HG03469 (cell line): Measurements from ENCODE around the gene GPR75.
"Not testable (repeated sequence)": the region's sequence is repeated elsewhere in the genome, so short reads cannot be mapped to it uniquely, and the experiment has no call there.

Experiments used
- ATAC-seq: cut with Tn5 transposase; IDR thresholded peaks from one replicate; pipeline ENCODE4 v1.9.1; 2021; ENCODE audit warnings: mild to moderate bottlenecking, moderate library complexity, moderate number of reproducible peaks; ENCODE audit not compliant: unreplicated experiment

Gene GPR75

DNA sequence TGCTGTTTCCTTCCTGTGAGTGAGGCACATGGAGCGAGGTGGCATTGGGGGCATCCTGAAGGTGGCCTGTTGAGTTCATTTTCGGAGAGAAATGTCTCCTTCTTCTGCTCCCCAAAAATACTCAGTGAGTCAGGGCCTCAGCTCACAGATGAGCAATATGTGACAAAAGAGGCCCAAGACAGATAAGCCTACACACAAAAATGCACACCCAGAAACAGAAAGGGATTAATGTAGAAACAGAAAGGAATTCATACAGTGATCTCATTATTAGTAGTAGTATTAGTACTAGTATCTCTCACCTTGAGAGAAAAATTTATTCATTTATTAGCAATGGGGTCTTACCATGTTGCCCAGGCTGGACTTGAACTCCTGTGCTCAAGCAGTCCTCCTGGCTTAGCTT, 5.1 kb downstream of the GPR75 start:
- ATAC-seq, result no peak

DNA sequence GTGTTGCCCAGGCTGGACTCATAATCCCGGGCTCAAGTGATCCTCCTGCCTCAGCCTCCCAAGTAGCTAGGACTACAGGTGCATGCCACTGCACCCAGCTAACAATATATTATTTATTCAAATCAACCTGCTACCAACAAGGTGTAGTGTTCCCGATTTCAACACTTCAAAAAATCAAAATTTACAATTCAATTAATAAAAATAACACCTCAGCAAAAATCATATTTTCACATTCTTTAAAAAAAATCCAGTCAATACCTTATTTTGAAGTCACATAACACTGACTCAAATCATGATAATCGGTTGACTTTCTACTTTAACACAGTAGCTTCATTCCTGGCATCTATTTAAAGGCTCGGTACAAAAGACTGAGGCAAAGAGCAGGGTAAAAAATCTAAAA, 7.2 kb downstream of the GPR75 start:
- ATAC-seq, result no peak

DNA sequence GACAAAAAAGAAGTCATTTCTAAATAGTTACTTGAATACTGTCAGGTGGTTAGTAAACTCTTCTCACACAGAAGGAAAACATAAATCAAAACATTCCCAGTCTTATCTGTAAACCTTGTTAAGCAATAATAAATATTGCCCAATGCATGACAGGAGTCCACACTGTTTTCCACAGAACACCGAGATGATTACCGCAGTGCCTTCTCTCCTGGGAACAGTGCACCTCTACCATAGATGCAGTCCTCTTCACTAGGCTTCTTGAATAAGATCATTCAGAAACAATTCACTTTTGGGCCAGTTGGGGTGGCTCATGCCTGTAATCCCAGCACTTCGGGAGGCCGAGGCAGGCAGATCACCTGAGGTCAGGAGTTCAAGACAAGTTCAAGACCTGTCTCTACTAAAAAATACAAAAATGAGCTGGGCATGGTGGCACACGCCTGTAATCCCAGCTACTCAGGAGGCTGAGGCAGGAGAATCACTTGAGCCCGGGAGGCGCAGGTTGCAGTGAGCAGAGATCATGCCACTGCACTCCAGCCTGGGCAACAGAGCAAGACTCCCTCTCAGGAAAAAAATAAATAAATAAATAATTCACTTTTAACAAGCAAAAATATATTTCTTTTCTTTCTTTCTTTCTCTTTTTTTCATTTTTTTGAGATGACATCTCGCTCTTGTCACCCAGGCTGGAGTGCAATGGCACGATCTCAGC, 8.6 kb downstream of the GPR75 start:
- not testable (repeated sequence) for ATAC-seq

DNA sequence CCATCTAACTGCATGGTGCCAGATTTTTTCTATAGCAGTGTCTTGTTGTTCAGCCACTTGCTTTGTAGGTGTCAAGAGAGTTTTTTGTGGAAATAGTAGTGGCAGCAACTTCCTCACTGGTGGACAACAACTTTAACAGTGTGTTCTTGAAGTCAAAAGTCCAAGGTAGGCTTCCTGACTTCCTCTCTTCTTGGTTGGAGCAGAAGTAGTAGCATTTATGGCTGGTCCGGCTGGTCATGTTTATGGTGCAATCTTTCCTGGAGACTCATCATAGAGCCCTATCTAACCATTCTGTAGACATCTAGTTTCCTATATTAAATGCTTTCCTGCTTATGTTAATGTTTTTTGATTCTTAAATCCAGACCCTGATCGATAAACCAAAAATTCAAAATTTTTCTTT, 11.7 kb downstream of the GPR75 start:
- ATAC-seq, result no peak

DNA sequence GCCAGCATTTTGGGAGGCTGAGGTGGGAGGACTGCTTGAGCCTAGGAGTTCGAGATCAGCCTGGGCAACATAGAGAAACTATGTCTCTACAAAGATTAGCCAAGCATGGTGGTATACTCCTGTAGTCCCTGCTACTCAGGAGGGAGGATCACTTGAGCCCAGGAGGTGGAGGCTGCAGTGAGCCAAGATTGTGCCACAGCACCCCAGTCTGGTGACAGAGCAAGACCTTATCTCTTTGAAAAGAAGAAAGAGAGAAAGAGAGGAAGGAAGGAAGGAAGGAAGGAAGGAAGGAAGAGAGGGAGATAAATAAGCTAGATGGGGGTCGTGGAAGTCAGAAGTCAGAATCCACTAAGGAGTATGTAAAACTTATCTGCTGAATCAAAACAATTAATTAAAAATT, 16.2 kb downstream of the GPR75 start:
- no peak for ATAC-seq

DNA sequence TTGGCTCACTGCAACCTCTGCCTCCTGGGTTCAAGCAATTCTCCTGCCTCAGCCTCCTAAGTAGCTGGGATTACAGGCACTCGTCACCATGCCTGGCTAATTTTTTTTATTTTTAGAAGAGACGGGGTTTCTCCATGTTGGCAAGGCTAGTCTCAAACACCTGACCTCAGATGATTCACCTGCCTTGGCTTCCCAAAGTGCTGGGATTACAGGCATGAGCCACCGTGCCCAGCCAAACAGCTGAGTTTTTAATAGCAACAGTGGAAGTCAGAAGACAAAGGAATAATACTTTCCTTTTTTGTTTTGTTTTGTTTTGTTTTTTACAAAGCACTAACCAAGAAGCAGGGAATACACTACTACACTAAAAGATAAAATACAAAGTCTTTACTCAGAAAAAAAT, 16.9 kb downstream of the GPR75 start:
- ATAC-seq, result no peak

DNA sequence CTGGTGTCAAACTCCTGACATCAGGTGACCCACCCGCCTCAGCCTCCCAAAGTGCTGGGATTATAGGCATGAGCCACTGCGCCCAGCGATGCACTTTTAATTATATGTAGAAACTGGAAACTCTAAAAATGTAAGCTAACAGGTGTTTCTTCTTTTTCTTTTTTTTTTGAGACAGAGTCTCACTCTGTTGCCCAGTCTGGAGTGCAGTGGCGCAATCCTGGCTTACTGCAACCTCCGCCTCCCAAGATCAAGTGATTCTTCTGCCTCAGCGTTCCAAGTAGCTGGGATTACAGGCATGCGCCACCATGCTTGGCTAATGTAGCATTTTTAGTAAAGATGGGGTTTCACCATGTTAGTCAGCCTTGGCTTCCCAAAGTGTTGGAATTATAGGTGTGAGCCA, 18.1 kb downstream of the GPR75 start:
- ATAC-seq, result not testable (repeated sequence)

DNA sequence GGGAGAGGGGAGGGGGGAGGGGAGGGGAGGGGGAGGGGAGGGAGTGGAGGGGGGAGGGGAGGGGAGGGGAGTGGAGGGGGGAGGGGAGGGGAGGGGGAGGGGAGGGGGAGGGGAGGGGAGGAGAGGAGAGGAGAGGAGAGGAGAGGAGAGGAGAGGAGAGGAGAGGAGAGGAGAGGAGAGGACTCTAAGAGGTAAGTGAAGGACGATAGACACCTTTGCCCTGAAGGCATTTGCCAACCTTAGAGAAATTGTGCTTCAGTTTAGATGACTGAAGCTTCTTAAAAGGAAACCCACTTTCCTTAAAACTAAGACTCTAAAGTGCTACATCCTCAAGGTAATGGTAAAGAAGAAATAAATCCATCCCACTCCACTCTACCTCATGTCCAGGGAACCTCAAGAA, 19.2 kb downstream of the GPR75 start:
- ATAC-seq, result no peak

DNA sequence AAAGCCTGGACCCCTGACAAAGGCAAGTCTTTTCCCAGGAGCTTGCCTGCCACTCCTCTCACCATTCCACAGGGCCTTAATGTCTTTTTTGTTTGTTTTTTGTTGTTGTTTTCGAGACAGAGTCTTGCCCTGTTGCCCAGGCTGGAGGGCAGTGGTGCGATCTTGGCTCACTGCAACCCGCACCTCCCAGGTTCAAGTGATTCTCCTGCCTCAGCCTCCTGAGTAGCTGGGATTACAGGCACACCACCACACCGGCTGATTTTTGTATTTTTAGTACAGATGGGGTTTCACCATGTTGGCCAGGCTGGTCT, 29.8 kb downstream of the GPR75 start:
- ATAC-seq, result not testable (repeated sequence)

DNA sequence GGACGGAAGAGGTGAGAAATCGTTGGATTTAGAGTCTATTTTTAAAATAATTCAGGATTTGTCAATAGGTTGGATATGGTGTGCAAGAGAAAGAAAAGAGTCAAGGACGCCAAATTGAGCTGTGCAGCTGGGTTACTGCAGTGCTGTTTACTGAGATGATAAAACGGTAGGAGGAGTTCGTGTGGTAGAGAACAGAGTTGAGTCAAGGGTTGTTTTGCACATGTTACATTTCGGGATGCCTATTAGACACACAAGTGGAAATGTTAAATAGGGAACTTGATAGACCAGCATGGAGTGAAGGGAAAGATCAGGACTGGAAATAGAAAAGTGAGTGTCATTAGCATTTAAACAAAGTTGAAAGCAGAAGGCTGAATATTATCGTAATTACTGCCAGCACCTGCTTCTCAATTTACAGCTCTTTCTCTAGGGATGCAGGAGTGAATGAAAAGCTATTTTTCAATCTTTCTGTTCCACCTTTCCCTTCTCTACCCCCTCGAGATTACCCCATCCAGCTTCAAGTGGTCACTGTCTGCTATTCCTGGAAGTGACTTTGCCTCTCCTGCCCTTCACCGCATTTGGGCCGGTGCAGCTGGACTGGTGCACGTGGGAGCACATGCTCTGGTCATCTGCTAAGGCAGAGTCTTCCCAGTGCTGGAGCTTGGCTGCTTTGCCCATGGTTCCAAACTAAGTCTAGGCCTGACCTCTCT, 30.3 kb downstream of the GPR75 start:
- ATAC-seq, result no peak

DNA sequence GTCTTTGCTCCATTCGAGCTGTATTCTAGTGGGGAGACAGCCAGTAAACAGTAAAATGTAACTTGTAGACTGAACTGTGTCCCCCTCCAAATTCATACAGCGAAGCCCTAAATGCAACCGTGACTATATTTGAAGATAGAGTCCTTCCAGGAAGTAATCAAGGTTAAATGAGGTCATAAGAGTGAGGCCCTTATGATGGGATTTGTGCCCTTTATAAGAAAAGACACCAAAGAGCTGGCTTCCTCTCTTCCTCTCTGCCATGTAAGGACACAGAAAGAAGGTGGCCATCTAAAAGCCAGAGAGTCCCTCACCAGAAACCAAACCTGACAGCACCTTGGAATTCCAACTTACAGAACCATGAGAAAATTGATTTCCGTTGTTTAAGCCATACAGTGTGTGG, 31.4 kb downstream of the GPR75 start:
- ATAC-seq, result no peak

DNA sequence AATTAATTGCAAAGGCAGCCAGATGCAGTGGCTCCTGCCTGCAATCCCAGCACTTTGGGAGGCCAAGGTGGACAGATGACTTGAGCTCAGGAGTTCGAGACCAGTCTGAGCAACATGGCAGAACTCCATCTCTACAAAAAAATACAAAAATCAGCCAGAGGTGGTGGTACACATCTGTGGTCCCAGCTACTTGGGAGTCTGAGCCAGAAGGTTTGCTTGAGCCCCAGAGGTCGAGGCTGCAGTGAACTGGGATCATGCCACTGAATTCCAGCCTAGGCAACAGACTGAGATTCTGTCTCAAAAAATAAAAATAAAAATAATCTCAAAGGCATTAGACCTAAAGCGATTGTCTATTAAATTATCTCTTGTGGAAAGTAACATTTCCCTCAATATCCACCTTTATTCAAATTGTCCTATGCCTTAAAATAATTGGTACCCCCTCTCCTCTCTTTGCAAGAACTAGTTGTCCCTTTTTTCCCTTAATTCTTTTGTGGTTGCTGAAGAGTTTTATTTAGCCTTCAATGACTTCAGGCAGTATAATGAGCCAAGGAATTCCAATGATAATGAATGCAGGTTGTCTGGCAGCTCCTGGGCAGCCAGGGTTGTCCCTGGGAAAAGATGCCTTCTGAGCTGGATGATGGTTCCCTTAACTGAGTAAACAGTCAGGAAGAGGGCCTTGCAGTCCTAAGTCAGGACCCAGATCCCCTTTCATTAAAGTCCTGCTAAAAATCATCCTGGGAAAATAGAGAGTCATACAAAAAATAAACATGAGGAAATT, 32.2 kb downstream of the GPR75 start:
- ATAC-seq, result no peak

DNA sequence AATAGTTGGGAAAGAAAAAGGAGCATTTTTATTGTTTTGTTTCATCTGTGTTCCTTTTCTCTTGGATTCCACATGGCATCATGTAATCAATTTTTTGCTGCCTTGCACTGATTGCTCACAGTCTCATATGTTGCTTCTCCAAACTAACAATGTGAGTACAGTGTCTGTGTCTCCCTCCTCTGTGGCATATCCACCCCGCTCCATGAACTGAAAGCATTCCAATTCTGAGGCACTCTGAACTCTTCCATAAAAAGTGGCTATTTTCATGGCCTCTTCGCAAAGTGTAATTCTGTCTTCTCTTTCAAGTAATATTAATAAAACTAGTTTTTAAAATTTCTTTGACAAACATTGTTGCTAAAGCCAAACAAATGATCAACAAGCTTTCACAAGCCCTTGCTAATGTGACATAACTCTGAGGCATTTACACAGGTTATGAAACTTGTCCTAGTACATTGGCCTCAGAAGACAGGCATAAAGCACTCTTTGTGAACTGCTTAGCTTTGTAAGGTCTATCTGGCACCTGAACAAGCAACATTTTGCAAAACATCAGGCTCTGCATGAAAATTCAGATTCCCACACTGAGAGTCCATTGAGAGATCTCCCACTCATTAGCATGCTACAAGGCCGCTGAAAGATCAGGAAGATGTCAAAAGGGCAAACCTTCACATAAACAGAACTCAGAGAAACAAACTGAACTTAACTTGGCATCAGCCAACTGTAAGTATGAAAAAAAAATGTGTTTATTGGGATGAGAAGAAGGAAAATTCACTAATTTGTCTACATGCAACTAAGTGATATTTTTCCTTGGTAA, 33.0 kb downstream of the GPR75 start:
- ATAC-seq, result no peak

DNA sequence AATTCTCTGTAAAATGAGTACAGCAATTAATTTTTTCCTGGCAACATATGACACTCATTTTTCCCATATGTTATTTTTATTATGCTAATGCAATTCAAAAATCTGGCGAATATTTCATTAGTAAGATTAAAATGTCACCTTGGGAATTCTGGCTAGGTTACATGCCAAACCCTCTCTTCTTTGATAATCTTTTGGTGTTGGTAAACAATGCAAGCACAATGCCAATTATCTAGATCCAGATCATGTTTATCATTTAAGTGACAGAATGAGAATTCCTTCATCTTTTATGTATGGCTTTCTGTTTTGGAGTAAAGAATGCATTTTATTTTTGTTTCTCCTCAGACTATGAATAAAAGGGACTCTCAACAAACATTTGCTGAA, 33.7 kb downstream of the GPR75 start:
- ATAC-seq, result no peak

DNA sequence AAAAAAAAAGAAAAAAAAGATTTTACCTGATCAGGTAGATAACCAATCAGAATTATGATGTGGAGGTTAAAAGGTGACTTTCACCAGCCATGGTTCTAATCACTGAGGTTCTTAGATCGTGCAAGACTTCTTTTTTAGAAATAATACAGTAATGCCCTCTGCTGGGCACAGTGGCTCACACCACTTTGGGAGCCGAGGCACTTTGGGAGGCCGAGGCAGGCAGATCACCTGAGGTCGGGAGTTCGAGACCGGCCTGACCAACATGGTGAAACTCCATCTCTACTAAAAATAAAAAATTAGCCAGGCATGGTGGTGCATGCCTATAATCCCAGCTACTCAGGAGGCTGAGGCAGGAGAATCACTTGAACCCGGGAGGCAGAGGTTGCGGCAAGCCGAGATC, 36.1 kb downstream of the GPR75 start:
- not testable (repeated sequence) for ATAC-seq

DNA sequence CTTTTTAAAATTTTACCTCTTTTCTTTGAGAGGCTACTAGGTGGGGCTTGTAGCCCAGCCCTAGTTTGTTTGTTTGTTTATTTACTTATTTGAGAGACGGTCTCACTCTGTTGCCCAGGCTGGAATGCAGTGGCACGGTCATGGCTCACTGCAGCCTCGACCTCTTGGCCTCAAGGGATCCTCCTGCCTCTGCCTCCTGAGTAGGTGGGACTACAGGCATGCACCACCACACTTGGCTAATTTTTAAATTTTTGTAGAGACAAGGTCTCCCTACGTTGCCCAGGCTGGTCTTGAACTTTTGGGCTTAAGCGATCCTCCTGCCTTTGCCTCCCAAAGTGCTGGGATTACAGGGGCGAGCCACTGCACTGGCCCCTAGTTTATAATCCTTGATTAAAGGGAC, 38.0 kb downstream of the GPR75 start:
- ATAC-seq, result no peak

DNA sequence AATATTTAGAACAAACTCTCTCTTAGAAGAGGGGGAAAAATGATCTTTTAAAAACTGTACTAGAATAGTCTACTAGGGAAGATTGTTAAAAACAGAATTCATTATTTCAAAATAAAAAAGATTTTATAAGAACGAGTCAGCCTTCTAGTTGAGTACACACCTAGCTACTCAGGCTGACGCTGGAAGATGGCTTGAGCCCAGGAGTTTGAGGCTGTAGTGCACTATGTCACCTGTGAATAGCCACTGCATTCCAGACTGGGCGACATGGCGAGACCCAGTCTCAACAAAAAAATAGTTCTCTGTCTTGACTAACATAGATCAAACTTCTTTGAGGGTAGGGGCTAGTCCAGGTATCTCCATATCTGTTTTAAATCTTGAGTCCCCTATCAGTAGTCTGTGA, 39.1 kb downstream of the GPR75 start:
- ATAC-seq, result no peak

DNA sequence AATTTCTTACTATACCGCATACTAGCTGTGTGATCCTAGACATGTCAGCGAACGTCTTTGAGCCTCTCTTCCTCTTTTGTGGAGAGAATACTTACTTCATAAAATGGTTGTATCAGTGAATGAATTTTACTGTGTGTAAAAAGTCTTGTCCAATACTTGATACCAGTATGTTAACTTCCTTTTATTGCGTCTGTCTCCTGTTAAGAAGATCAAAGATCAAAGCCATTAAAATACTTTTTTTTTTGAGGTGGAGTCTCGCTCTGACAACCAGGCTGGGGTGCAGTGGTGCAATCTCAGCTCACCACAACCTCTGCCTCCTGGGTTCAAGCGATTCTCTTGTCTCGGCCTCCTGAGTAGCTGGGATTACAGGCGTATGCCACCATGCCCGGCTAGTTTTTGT, 39.7 kb downstream of the GPR75 start:
- no peak for ATAC-seq

DNA sequence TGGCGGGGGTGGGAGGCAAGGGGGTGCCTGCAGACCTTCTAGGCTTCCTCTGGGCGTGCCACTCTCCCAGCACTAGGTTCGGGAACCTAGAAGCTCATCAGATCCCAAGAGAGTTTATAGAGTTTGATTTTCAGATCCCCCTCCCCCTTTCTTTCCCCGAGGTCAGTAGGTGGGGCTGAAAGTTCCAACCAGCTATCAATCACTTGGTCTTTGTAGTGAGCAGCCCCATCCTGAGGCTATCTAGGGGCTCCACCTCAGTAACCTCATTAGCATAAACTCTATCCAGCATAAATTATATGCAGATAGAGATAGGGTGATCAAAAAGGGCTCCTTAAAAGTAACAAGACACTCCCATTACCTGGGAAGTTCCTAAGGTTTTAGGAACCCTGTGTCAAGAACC, 40.1 kb downstream of the GPR75 start:
- no peak for ATAC-seq

DNA sequence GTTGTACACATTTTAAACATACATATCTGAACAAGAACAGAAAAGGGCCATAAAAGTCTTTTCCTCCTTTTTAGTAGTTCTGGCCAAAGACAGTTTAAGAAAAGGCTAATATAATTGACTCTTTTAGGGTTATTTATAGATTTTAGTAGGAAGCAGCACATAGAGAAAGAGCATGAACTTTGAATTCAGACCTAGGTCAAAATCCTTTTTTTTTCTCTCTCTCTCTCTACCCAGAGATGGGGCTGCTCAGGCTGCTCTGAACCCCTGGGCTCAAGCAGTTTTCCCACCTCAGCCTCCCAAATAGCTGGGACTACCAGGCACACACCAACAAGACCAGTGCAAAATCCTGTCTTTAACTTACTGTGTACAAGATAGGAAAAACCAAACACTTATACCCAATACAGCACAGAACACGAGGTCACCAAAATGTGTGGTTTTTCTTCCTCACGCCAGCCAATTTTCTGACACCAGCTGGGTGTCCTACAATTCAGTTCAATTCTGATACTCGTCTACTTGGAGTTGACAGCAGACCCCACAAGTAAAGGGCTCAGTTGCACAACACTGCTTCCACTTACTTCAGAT, 40.8 kb downstream of the GPR75 start:
- ATAC-seq, result no peak

DNA sequence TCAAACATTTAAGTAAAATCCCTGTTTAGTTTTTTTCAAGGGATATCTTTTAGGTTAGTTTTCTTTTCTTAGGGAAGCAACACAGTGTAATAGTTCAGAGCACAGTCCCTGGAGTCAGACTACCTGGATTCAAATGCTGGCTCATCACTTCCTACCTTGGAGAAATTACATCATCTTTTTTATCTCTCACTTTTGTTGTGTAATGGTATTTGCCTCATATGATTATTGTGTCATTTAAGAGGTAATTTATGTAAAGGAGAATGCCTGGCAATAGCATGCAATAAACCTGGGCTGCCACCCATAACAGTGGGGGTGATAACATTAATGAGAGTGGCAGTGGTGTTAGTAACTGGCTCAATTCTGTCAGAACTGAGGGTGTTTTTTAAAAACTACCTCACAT, 46.6 kb downstream of the GPR75 start:
- no peak for ATAC-seq
